ENCODE measurements around the gene EMC8. TPM values are rescaled to one million over a fixed set of nuclear protein-coding genes. Genes with fewer than 3 reads are reported as not detected.

The EMC8 gene
- total and polyA plus RNA-seq, 8 donors: 1.8 to 38.8 (median 16.4) TPM

GRCh38 chr16:85836706-85837582 lies 37.6 kb upstream of the EMC8 start:
- Histone ChIP-seq H3K9me3 (no peaks in the 10 kb centered on the region), H3K27ac (no peak overlapping the region), H3K4me1 (peaks cover 0 to 8% (median 4%) of the 10 kb centered on the region in 4 donors), H3K4me3 (no peak overlapping the region), H3K36me3 (no peaks in the 10 kb centered on the region), H3K27me3 (peaks cover 0 to 76% (median 0%) of the 10 kb centered on the region in 3 donors)
- DNase-seq: no peak
- intact Hi-C loops (cut with DNase I; ENCODE audit: low total_unique reads): no loop called here
- 71 to 75% (median 75%) methylated on average over 21 to 24 of the region's 24 CpGs for WGBS, 5 donors
- TF ChIP-seq EP300 (IDR thresholded peaks at IDR 0.05) (no peak), POLR2A (IDR thresholded peaks at IDR 0.05) (no peak), POLR2AphosphoS5 (IDR thresholded peaks at IDR 0.05) (no peak), CTCF (IDR thresholded peaks at IDR 0.05) (no peak)

GRCh38 chr16:85835956-85836705 lies 36.8 kb upstream of the EMC8 start:
- DNase-seq: peak in 1 of 2 donors; percentile 43
- H3K4me3 ChIP-seq: no peak overlapping the region
- H3K27ac ChIP-seq: no peak overlapping the region
- no peaks in the 10 kb centered on the region for H3K36me3 ChIP-seq
- intact Hi-C loops (cut with DNase I; ENCODE audit: low total_unique reads): no loop called here
- H3K27me3 ChIP-seq: peaks cover 0 to 79% (median 0%) of the 10 kb centered on the region in 3 donors
- WGBS, 5 donors: 61 to 85% (median 82%) methylated on average over 21 to 22 of the region's 22 CpGs
- peaks cover 0 to 8% (median 4%) of the 10 kb centered on the region in 4 donors for H3K4me1 ChIP-seq
- H3K9me3 ChIP-seq: no peaks in the 10 kb centered on the region
- TF ChIP-seq POLR2A (IDR thresholded peaks at IDR 0.05) (no peak), EP300 (IDR thresholded peaks at IDR 0.05) (no peak), CTCF (IDR thresholded peaks at IDR 0.05) (no peak), POLR2AphosphoS5 (IDR thresholded peaks at IDR 0.05) (no peak)

- DNase-seq: no peak
- H3K36me3 ChIP-seq: no peaks in the 10 kb centered on the region
- intact Hi-C loops (cut with DNase I; ENCODE audit: low total_unique reads): no loop called here
- TF ChIP-seq POLR2A (IDR thresholded peaks at IDR 0.05) (no peak), CTCF (IDR thresholded peaks at IDR 0.05) (no peak), POLR2AphosphoS5 (IDR thresholded peaks at IDR 0.05) (no peak), EP300 (IDR thresholded peaks at IDR 0.05) (no peak)
- H3K4me3 ChIP-seq: no peak overlapping the region
- no peaks in the 10 kb centered on the region for H3K9me3 ChIP-seq
- H3K27ac ChIP-seq: no peak overlapping the region
- 77 to 83% (median 80%) methylated on average over 18 to 21 of the region's 21 CpGs for WGBS, 5 donors
- peaks cover 0 to 8% (median 4%) of the 10 kb centered on the region in 4 donors for H3K4me1 ChIP-seq
- peaks cover 0 to 82% (median 0%) of the 10 kb centered on the region in 3 donors for H3K27me3 ChIP-seq
These were observed 35.9 kb upstream of the EMC8 start for GRCh38 chr16:85835227-85835751.

GRCh38 chr16:85834741-85835140 lies 35.4 kb upstream of the EMC8 start:
- H3K9me3 ChIP-seq: no peaks in the 10 kb centered on the region
- H3K27ac ChIP-seq: no peak overlapping the region
- no peak for TF ChIP-seq POLR2AphosphoS5 (IDR thresholded peaks at IDR 0.05)
- no peak for TF ChIP-seq EP300 (IDR thresholded peaks at IDR 0.05)
- TF ChIP-seq POLR2A (IDR thresholded peaks at IDR 0.05): no peak
- TF ChIP-seq CTCF (IDR thresholded peaks at IDR 0.05): no peak
- no peak overlapping the region for H3K4me3 ChIP-seq
- peaks cover 0 to 82% (median 0%) of the 10 kb centered on the region in 3 donors for H3K27me3 ChIP-seq
- peaks cover 0 to 8% (median 4%) of the 10 kb centered on the region in 4 donors for H3K4me1 ChIP-seq
- WGBS, 5 donors: 89 to 95% (median 94%) methylated on average over 5 of the region's 5 CpGs
- DNase-seq: no peak
- H3K36me3 ChIP-seq: no peaks in the 10 kb centered on the region
- intact Hi-C loops (cut with DNase I; ENCODE audit: low total_unique reads): no loop called here

Measured in stomach (tissue), 9 donors.